Endometrial microvascular endothelial cells (primary cell): ENCODE results near the gene FBXL20. TPM values are rescaled to one million over a fixed set of nuclear protein-coding genes. Genes with fewer than 3 reads are reported as not detected.
"Not testable (repeated sequence)": the region's sequence is repeated elsewhere in the genome, so short reads cannot be mapped to it uniquely, and the experiment has no call there.

Experiments used
- in situ Hi-C: cut with HindIII; loops from 2 replicates; pipeline ENCODE4 v1.10.0; 2017; ENCODE audit warnings: low sequenced_read_pairs, low pct_unique_long_range_greater_than_20kb; ENCODE audit errors: inconsistent ontology term
- total RNA-seq: library from RNA; depleted of rRNA; stranded (reverse); fragments of >200 nt; gene quantifications from one replicate; pipeline ENCODE4 v1.2.3, GENCODE V29; 2015; ENCODE audit errors: inconsistent ontology term

FBXL20 gene
- total RNA-seq, 1 donor from 2014 or later = 12.1 TPM

DNA sequence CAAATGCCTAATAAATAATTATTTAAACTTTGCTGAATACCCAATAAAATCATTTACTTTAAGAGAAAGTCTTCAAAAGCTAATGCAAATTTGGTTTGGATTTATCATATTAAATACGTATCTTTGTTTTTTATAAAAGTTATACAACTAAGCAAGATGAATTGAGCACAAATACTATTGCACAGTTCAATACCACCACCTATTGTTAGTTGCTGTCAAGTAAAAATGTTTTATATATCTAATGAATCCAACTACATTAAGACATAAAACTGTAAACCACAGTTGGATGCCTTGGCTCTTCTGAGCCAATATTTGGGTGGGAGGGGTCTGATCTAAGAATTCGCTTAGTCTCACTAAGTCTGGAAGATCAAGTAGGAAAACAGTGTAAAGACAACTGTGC lies 7.7 kb downstream of the FBXL20 start:
- in situ Hi-C loops = no loop called here

DNA sequence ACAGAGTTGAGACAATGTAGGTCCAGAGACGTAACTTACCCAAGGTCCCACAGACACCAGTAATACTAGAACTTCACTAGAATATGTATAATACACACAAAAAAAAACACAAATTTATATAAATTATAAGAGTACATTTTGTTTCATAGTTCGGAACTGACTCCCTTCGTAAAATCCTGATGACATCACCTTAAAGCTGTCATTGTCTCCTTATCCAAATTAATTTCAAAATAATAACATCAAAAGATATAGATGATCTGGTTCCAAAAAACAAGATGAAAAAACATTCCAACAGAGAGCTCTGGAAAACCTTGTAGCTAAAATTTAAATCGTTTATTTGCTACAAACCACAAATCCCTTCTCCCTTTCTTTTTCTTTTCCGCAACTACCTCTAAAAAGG lies 10.0 kb downstream of the FBXL20 start:
- in situ Hi-C loops = no loop called here

DNA sequence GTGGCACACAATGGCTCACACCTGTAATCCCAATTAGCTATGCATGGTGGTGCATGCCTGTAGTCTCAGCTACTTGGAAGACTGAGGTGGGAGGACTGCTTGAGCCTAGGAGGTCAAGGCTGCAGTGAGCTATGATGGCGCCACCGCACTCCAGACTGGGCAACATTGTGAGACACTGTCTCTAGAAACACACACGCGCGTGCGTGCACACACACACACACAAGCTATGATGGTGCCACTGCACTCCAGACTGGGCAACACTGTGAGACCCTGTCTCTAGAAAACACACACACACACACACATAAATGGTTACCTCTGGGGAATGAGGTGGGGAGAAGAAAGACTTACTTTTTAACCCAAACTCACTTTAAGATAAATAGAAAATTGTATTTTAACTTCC lies 16.4 kb downstream of the FBXL20 start:
- in situ Hi-C loops = no loop called here

DNA sequence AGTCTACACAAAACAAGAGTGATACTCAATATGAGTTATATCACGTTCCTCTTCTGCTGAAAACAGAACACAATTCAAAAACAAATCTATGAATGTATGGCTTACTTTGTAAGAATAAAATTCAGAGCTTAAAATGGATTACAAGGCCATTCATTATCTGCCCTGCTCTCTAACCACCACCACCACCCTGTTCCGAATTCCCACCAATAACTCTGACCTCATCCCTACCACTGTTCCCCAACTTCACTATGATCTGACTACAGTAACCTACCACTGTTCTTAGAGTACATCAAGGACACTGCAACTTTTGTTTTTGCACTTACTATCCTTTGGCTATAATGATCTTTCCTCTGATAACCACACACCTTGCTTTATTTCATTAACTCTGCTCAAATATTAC lies 21.3 kb downstream of the FBXL20 start:
- in situ Hi-C loops = no loop called here

DNA sequence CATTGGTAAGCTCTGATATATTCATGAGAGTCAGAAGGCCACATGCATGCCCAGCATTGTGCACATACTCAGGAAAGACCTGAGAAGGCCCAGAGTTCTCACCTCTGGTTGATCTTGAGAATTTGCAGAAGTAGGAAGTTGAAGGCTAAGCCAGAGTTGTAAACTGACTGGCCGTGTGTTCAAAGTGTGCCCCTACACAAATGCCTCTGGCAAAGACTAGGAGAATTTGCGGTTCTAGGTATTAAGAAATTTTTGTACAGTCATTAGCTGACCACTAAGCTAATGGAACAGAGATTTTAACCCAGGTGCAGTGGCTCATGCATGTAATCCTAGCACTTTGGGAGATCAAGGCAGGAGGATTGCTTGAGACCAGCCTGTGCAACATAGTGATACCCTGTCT lies 25.0 kb downstream of the FBXL20 start:
- in situ Hi-C loops = no loop called here

DNA sequence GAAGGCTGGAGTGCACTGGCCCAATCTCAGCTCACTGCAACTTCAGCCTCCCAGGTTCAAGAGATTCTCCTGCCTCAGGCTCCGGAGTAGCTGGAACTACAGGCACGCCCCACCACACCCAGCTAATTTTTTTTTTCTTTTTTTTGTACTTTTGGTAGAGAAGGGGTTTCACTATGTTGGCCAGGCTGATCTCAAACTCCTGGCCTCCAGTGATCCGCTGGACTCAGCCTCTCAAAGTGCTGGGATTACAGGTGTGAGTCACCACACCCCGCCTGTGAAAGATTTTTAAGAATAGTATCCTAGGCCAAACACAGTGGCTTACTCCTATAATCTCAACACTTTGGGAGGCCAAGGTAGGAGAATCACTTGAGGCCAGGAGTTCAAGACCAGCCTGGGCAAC lies 33.6 kb downstream of the FBXL20 start:
- in situ Hi-C loops = not testable (repeated sequence)

DNA sequence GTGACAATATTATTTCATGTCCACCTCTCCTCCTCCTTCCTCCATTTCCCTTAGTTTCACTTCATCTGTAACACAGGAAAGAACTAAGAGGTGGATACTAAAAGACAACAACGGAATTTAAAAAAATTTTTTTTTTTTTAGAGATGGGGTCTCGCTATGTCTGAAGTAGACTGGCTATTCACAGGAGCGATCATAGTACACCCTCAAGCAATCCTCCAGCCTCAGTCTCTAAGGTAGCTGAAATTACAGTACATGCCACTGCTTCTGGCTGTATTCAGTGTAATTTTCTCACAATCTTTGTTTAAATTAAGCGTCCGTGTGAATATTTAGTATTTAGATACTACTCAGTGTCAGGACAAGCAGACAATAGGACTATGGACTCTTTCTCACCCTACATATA lies 35.6 kb downstream of the FBXL20 start:
- in situ Hi-C loops = no loop called here

DNA sequence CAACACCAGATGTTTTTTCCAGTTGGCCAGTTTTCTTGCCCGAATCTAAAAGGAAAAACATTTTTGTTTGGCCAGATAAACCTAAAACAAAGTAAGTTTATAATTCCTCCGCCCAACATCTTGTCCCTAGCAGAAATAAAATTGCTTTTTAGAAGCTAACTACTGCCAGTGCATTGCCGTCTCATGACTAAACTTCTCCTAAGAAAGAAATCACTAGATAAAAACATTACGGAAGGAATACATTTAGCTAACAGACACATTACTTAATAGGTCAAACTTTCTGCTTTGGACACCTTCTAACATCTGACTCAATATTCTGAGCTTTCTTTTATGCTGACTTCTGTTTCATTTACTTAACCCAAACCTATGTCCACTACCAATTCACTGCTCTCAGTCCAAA lies 36.2 kb downstream of the FBXL20 start:
- in situ Hi-C loops = no loop called here

DNA sequence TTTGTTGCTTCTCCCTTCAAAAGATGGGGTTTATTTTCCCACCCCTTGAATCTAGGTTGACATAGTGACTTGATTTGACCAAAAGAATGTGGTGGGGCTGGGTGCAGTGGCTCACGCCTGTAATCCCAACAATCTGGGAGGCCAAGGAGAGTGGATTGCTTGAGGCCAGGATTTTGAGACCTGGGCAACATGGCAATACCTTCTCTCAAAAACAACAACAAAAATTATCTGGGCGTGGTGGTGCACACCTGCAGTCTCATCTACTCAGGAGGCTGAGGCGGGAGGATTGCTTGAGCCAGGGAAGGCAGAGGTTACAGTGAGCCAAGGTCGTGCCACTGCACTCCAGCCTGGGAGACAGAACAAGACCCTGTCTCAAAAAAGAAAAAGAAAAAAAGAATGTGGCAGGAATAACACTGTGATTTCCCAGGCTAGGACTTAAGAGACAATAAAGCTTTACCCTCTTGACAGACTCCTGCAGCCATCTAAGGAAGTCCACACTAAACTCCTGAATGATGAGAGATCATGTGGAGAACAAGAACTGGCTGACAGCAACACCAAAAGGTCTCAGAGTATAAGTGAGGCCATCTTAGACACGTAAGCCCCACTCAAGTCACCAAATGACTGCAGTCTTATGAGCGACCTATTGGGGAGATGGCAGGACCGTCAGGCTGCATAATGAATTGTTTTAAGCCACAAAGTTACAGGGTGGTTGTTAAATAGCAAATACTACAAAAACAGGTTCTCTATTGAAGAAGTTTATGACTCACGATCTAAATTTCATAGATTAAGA lies 37.0 kb downstream of the FBXL20 start:
- in situ Hi-C loops = no loop called here

DNA sequence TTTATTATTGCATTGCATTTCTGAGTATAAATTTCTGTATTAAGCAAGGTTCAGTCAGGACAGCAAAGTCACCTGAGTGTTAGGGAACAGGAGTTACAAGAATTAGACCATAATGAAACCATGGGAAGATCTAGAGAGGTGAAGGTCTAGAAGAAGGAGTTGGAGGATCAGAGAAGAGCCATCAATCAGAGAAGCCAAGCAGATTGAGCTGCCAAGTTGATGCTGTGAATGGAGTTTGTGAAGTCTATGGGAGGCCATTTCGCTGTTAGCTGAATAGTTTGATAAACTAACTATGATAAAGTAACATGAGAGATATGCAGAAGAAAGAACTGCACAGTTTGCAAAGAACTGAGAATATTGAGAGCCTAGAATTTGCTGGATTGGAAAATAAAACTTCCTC lies 40.4 kb downstream of the FBXL20 start:
- in situ Hi-C loops = no loop called here

DNA sequence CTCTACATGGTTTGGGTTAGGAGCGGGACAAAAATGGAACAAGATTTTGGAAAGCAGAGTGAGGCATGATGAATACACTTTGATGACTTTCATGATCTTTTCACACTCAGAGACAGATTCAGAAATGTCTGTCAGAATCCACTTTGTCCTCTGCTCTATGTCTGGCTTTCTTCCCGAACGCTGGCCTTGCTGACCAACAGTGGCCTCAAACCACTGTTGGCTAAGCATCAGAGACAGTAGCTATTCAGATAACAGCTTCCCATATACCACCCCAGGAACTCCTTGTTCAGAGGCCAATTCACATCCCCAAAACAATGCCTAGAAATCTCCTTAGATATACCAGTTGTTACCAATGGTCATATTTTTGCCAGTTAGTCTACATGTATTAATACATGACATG lies 40.9 kb downstream of the FBXL20 start:
- in situ Hi-C loops = no loop called here

DNA sequence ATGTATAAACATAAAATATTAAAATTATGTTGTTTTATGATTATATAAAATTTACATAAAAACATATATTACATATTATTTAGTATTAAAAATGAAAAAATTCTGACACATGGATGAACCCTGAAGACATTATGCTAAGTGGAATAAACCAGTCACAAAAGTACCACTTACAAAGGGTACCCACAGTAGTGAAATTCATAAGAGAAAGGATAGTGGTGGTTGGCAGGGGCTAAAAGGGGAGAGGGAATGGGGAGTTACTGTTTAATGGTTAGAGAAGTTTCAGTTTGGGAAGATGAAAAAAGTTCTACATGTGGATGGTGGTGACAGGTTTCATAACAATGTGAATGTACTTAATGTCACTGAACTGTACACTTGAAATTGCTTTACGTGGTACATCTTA lies 41.4 kb downstream of the FBXL20 start:
- in situ Hi-C loops = no loop called here

DNA sequence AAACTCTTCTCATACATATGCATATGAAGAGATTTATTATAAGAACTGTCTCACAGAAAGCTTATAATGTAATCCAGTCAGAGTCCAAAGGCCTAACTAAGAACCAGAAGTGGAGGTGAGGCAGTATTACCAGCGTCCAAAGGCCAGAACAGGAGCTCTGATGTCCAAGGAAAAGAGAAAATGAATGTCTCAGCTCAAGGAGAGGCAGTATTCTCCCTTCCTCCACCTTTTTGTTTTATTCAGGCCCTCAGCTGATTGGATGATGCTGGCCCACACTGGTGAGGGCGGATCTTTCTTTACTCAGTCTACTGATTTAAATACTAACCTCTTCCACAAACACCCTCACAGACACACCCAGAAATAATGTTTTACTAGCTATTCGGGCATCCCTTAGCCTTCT lies 43.4 kb downstream of the FBXL20 start:
- in situ Hi-C loops = no loop called here

DNA sequence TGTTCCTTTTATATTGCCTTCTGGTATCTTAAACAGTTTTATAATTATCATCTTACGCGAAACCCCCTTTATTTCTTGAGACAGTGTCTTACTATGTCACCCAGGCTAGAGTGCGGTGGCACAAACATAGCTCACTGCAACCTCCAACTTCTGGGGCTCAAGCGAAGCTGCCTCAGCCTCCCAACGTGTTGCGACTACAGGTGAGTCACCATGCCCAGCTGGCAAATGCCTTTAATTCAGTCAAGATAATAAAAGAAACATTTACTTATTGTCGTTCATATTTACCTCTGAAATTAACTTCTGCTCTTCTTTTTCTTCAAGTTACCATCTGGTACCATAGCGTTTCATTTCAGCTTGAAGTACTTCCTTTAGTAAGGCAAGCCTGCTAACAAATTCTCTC lies 43.9 kb downstream of the FBXL20 start:
- in situ Hi-C loops = no loop called here

DNA sequence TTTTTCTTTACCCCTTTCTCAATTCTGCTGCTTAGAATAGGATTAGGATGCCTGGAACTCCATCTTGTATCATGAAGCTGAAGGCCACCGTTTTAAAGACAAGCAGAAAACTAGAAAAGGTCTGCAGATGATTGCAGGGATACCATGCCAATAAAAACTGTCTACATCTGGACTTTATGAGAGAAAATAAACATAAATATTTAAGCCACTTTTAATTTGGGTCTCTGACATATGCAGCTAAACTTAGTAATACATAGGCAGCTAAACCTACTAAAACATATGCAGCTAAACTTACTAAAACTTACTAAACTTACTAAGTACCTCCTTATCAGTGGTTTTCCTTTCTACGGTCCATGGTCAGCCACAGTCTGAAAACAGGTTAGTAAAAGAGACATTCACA lies 48.4 kb downstream of the FBXL20 start:
- in situ Hi-C loops = no loop called here

DNA sequence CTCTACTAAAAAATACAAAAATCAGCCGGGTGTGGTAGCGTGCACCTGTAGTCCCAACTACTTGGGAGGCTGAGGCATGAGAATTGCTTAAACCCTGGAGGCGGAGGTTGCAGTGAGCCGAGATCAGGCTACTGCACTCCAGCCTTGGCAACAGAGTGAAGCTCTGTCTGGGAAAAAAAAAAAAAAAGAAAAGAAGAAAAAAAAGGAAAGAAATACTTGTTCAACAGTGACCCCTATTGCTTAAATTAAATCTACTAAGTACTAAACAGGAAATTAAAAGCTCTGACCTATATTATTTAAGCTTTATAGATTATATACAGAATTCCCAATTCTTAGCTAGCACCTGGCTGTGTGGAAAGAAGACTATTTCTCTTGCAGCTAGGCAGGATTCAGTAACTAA lies 48.9 kb downstream of the FBXL20 start:
- in situ Hi-C loops = no loop called here

DNA sequence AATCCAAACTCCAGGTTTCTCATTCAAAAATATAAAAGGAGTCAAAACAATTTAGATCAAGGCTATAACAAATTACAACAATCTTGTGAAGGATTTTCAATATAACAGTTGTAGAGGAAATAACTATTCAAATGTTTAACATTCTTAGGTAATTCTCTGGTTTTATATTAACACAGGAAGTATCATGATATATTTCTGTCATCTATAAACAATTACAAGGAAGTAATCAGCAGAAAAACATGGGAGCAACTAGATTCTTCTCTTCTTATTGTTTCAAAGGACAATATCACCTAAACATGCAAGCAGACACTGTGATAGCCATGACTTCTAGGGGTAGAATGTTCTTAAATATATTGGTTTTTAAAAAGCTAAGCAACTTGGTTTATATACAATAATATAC lies 49.9 kb downstream of the FBXL20 start:
- in situ Hi-C loops = no loop called here

DNA sequence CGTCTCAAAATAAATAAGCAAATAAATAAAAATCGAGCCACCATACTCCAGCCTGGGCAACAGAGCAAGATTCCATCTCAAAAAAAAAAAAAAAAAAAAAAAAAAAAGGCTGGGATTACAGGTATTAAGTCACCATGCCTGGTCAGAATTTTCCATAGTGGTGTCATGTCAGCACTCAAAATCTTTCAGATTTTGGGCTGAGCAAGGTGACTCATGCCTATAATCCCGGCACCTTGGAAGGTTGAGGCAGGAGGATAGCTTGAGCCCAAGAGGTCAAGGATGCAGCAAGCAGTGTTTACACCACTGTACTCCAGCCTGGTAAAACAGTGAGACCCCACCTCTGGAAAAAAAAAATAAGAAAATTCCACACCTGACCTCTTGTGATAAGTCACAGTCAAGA lies 52.2 kb downstream of the FBXL20 start:
- in situ Hi-C loops = no loop called here

DNA sequence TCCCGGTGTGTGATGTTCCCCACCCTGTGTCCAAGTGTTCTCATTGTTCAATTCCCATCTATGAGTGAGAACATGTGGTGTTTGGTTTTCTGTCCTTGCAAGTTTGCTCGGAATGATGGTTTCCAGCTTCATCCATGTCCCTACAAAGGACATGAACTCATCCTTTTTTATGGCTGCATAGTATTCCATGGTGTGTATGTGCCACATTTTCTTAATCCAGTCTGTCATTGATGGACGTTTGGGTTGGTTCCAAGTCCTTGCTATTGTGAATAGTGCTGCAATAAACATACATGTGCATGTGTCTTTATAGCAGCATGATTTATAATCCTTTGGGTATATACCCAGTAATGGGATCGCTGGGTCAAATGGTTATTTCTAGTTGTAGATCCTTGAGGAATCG lies 54.6 kb downstream of the FBXL20 start:
- in situ Hi-C loops = not testable (repeated sequence)

DNA sequence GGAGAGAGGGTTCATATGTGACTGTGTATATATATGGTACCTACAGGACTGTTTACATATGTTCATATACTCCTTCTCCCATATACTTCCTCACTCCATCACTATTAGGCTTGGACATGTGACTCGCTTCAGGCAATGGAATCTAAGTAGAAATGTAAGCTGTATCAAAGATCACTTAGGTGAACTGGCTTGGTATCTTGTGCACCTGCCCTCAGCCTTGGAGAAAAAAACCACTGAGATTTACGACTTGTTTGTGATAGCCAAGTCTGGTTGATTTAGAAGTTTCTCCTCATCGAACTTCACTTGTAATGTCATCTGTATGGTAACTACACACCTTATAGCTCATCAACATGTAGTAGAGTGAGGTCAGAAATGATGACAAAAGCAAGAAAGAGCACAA lies 59.9 kb downstream of the FBXL20 start:
- in situ Hi-C loops = no loop called here

DNA sequence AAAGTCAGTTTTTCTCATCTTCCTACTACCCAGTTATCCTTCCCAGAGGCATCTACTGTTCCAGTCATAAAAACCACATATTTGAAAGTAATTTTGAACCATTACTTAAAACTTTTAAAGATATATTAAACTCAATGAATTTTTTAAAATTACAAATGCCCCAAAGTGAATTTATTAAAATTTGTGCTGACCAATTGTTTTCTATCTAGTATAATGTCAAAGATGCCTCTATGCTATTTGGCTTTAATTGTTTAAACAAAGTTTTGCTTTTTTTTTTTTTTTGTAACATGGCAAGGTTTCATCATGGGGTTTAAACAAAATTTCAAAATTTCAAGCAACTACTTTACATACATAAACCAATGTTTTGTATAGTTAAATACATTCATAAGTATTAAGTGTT lies 60.7 kb downstream of the FBXL20 start:
- in situ Hi-C loops = no loop called here
